Lower leg skin (tissue), 4 donors: ENCODE results near the gene CENPL. TPM values are rescaled to one million over a fixed set of nuclear protein-coding genes. Genes with fewer than 3 reads are reported as not detected.

Experiments
- DNase-seq, 2 donors: peaks; one replicate each; pipeline ENCODE4 v3.0.0-alpha.2; 2019; ENCODE audit warnings: low spot score in 2 of 2
- H3K4me3 ChIP-seq: fragments of 200-600 bp; sonication (generic); 2 replicates; pipeline ENCODE4 v1.5.1; 2017; ENCODE audit warnings: mild to moderate bottlenecking, low read depth; ENCODE audit not compliant: poor library complexity, severe bottlenecking
- POLR2A ChIP-seq, 2 donors: fragments of 450-650 bp; IDR thresholded peaks; one replicate each; pipeline ENCODE4 v1.6.1; 2016 to 2017; ENCODE audit warnings: antibody characterized with exemption in 2 of 2, mild to moderate bottlenecking in 1 of 2, moderate library complexity in 1 of 2
- WGBS, 2 donors: methylation state at CpG; one replicate each; pipeline ENCODE4 v1.1.5; 2018; 5-methylcytosine and 5-hydroxymethylcytosine counted together
- intact Hi-C: fragments of 100-400 bp; cut with DNase I; formaldehyde crosslinking; loops from one replicate; pipeline ENCODE4 v1.15.0; 2023; ENCODE audit warnings: low total_unique reads
- total RNA-seq, 4 donors: library from RNA; depleted of rRNA; stranded (reverse); fragments of >200 nt; gene quantifications; one replicate each; pipeline ENCODE4 v1.1.0, GENCODE V29; 2016
- TF ChIP-seq, protein P1 (sequence below), 3 donors: fragments of 450-650 bp; IDR thresholded peaks; one replicate each; pipeline ENCODE4 v1.5.1; 2016; ENCODE audit warnings: antibody characterized with exemption in 3 of 3, mild to moderate bottlenecking in 3 of 3, moderate library complexity in 2 of 3

The CENPL gene
- total RNA-seq, 4 donors from 2014 or later = 2.7 to 6.8 (median 4.1) TPM

DNA sequence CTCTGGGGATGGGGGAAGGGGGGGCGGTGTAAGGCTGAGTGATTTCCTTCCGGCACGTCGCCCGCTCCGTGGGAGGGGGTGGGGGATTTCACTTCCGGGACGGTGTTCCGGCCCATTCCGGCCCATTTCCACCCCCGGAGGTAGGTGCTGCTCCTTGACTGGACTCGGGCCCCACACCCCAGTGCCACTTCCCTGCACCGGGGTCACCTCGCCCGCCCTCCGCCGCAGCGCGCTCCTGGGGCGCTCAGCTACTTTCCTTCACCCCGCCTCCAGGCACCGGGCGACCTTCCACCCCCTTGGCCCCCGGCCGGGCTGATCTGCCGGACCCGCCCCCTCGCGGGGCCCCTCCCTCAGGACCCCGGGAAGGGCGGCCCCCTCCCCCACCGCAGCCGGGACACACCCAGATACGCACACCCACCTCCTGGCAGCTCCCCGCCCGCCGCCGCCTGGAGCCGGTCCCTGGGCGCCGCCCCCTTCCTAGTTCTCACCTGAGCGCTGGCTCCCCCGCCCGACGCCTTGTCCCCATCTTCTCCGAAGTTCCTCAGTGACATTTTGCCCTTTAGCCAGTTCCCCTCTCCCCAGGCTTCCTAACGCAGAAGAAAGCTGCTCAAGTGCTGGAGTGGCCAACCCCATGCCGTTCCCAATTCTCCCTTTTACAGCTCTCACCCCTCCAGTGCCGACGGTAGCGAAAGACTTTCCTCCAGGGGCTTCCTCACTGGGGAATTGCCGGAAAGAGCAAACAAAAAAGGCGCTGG is 43.8 kb upstream of the CENPL start, which contains the start of gene ZBTB37:
Gene ZBTB37 (plus strand): TSS at position 115 of the 755 bp plus-strand sequence. CDS start 1,846 bp downstream, outside the sequence.
- 0 to 1% methylated on average over 43 to 50 of the region's 53 CpGs for WGBS, 2 donors
- intact Hi-C loops = no loop called here
- H3K4me3 ChIP-seq = peak within 1 kb of the TSS; percentile 69
- peak; percentile 89 to 98 for DNase-seq
- TF ChIP-seq POLR2A (IDR thresholded peaks at IDR 0.05) = no peak
- TF ChIP-seq, protein P1, sequence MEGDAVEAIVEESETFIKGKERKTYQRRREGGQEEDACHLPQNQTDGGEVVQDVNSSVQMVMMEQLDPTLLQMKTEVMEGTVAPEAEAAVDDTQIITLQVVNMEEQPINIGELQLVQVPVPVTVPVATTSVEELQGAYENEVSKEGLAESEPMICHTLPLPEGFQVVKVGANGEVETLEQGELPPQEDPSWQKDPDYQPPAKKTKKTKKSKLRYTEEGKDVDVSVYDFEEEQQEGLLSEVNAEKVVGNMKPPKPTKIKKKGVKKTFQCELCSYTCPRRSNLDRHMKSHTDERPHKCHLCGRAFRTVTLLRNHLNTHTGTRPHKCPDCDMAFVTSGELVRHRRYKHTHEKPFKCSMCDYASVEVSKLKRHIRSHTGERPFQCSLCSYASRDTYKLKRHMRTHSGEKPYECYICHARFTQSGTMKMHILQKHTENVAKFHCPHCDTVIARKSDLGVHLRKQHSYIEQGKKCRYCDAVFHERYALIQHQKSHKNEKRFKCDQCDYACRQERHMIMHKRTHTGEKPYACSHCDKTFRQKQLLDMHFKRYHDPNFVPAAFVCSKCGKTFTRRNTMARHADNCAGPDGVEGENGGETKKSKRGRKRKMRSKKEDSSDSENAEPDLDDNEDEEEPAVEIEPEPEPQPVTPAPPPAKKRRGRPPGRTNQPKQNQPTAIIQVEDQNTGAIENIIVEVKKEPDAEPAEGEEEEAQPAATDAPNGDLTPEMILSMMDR (IDR thresholded peaks at IDR 0.05) = no peak

DNA sequence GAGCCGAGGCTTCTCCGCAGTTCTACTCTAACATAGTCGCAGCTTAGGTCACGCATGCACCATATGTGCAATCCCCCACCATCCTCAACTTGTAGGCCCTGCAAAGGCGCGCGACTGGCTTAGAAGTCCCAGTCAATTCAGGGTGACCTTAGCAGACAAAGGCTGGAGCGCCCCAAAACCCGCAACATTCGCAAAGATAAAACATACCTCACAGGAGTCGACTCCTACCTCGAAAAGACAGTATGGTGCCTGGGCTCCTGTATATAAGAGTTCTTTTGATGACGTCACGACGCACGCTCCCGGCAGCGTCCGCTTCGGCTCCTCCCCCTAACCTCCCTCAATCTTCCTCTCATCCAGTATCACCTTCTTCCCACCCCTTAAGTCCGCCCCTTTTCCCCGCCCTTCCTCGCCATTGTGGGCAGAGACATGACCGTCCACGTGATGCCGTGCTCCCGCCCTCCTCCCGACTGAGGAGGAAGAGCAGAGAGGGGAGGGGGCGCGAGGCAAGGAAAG is 43.1 kb upstream of the CENPL start, which contains the start of gene GAS5:
Gene GAS5 (minus strand): TSS at position 237 of the 513 bp plus-strand sequence.
- WGBS, 2 donors = 0 to 1% methylated on average over 30 of the region's 30 CpGs
- intact Hi-C loops = no loop called here
- TF ChIP-seq POLR2A (IDR thresholded peaks at IDR 0.05) = peak in 1 of 2 donors; percentile 64
- TF ChIP-seq, protein P1 (IDR thresholded peaks at IDR 0.05) = no peak
- H3K4me3 ChIP-seq = peak within 1 kb of the TSS; percentile 69
- peak; percentile 100 for DNase-seq

DNA sequence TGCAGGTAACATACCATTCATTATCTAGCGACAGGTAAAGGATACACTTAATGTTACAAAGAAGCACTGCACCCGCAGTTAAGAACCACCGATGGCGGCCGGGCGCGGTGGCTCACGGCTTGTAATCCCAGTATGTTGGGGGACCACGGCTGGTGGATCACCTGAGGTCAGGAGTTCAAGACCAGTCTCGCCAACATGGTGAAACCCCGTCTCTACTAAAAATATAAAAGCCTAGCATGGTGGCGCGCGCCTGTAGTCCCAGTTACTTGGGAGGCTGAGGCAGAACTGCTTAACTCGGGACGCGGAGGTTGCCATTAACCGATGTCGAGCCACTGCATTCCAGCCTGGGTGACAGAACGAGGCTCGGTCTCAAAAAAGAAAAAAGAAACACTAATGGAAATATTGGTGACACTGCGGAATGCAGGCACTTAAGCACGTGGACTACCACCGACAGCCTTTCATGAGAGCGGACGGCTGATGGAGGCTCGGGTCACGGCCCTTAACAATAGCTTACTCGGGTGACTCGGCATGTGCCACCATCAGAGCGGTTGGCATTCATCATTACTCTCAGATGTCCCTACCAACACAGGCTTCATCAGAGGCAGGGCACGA is 42.6 kb upstream of the CENPL start:
- peak in 1 of 2 donors; percentile 87 for DNase-seq
- intact Hi-C loops = no loop called here
- H3K4me3 ChIP-seq = peak overlapping the region; percentile 69
- TF ChIP-seq, protein P1 (IDR thresholded peaks at IDR 0.05) = no peak
- TF ChIP-seq POLR2A (IDR thresholded peaks at IDR 0.05) = no peak
- WGBS, 2 donors = 4 to 7% methylated on average over 32 of the region's 32 CpGs

DNA sequence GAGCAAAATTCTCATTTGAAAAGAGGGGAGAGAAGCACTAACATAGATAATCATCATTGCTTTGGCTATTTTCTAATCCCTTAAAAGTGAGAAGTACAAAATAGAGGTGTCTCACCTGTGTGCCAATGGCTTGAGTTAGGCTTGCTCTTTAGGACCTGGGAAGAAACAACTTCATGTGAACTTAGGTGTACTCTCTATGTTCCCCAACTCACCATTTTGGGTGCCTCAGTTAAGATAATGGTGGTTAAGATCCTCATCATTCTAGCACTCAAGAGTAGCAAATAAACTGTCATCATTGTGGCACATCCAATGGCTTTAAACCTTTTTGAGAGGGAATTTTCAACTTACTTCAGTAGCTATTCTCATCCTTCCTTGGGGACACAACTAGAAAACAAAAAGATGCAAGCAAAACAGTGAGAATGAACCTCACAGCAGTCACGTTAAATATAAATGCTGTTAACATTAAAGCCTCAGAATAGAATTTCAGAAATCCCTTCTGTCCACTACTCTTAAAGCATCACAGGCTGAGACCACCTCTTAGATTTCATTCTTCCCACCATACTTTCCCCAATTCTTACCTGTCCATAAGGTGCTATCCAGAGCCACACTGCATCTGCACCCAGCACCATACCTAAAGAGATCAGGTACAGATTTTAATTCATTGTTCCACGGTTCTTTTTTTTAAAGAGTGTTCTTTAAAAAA is 41.9 kb upstream of the CENPL start:
- no peak for DNase-seq
- 20 to 26% methylated on average over 2 of the region's 2 CpGs for WGBS, 2 donors
- H3K4me3 ChIP-seq = peak overlapping the region; percentile 69
- no peak for TF ChIP-seq POLR2A (IDR thresholded peaks at IDR 0.05)
- TF ChIP-seq, protein P1 (IDR thresholded peaks at IDR 0.05) = no peak
- intact Hi-C loops = no loop called here

DNA sequence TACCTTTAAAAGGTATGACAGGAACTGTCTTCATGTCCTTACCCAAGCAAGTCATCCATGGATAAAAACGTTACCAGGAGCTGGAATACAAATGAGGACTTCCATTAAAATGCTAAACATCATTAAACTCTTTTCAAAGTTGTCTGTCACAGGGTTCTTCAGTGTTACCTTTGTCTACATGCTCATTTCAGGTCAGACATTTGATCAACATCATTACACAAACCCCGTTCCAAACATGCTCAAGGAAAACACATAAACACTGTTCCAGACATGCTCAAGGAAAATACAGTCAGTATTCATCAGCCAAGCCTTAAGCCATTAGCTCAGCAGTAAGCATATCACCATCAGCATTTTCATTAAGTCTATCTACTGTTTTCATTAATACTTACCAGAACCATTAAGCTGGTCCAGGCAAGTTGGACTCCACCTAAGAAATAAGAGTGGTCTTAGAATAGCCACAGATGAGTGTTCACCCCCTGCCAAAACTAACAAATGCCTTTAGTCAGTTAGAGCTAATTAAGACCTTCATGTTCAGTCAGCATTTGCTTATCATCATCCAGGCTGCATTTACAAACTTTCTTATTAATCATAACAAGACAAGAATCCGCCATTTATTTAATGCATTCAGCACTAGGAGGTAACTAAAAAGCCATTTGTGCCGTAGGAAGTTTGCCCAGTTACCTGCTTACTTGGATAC is 40.9 kb upstream of the CENPL start:
- 30 to 42% methylated on average over 4 of the region's 4 CpGs for WGBS, 2 donors
- no peak overlapping the region for H3K4me3 ChIP-seq
- intact Hi-C loops = no loop called here
- DNase-seq = no peak
- TF ChIP-seq POLR2A (IDR thresholded peaks at IDR 0.05) = no peak
- TF ChIP-seq, protein P1 (IDR thresholded peaks at IDR 0.05) = no peak
